Kidney (tissue), 22 donors: Measurements from ENCODE around the gene CTRL. TPM values are rescaled to one million over a fixed set of nuclear protein-coding genes. Genes with fewer than 3 reads are reported as not detected.

Source experiments
- DNase-seq, 5 donors: peaks; one replicate each; pipeline ENCODE4 v3.0.0-alpha.2; 2013 to 2020
- FAIRE-seq: peaks from 2 replicates; lab custom pipeline; 2012; peaks lifted over from hg19 to GRCh38; lab: Jason Lieb, UNC
- H3K27ac ChIP-seq, 2 donors: one replicate each; pipeline ENCODE4 v1.7.0; 2013; ENCODE audit warnings: low read depth in 2 of 2, low read length in 2 of 2, inconsistent platforms in 1 of 2
- H3K27me3 ChIP-seq: one replicate; pipeline ENCODE4 v1.7.1; 2013; ENCODE audit warnings: low read length, inconsistent platforms; ENCODE audit not compliant: control insufficient read depth, insufficient read depth
- H3K36me3 ChIP-seq, 3 donors: one replicate each; pipeline versions ENCODE4 v1.7.0 to v1.7.1; 2013; ENCODE audit warnings: low read length in 3 of 3, control low read depth in 1 of 3, inconsistent platforms in 1 of 3; ENCODE audit not compliant: insufficient read depth in 3 of 3, control insufficient read depth in 2 of 3
- H3K4me1 ChIP-seq, 3 donors: one replicate each; pipeline versions ENCODE4 v1.7.0 to v1.7.1; 2013; ENCODE audit warnings: low read length in 3 of 3, inconsistent platforms in 1 of 3, low read depth in 1 of 3; ENCODE audit not compliant: control insufficient read depth in 2 of 3, insufficient read depth in 2 of 3
- H3K4me3 ChIP-seq, 3 donors: one replicate each; pipeline versions ENCODE4 v1.7.0 to v1.8.1; 2013; ENCODE audit warnings: low read length in 3 of 3, control low read depth in 1 of 3, inconsistent platforms in 1 of 3
- H3K9ac ChIP-seq, 3 donors: one replicate each; pipeline versions ENCODE4 v1.7.0 to v1.7.1; 2013; ENCODE audit warnings: low read length in 3 of 3, control low read depth in 1 of 3, inconsistent platforms in 1 of 3
- H3K9me3 ChIP-seq, 3 donors: one replicate each; pipeline versions ENCODE4 v1.7.0 to v1.7.1; 2013; ENCODE audit warnings: low read length in 3 of 3, control low read depth in 1 of 3, inconsistent platforms in 1 of 3; ENCODE audit not compliant: control insufficient read depth in 2 of 3, insufficient read depth in 1 of 3
- intact Hi-C: fragments of 100-400 bp; cut with DNase I; formaldehyde crosslinking; loops from one replicate; pipeline ENCODE4 v1.11.1; 2022
- long read RNA-seq, 10 donors: library from polyadenylated mRNA in 1 of 10; unstranded in 1 of 10; transcript quantifications; one replicate each; pipeline ENCODE4 v2.0.0 and lab custom pipeline, GENCODE V29; 2021 to 2026
- polyA plus RNA-seq: library from polyadenylated mRNA; stranded (reverse); fragments of 350-450 nt; fragmentation: Illumina TruSeq; extraction: RNeasy Lipid Tissue Mini Kit (QIAGEN cat#74804); gene quantifications from one replicate; pipeline ENCODE4 v1.2.3, GENCODE V29; 2014; ENCODE audit warnings: low read depth, low replicate concordance; ENCODE audit not compliant: insufficient read depth
- total RNA-seq: library from RNA; stranded (reverse); fragmentation: NEBNext Ultra II Directional; extraction: Animal tissue kit (Norgen Biotek cat#: 25700); gene quantifications from one replicate; pipeline ENCODE4 v1.2.1, GENCODE V29; 2021
- TF ChIP-seq, protein P1 (sequence below): IDR thresholded peaks from 3 replicates; pipeline ENCODE4 v1.5.1; 2012; ENCODE audit warnings: mild to moderate bottlenecking, moderate library complexity, borderline replicate concordance; ENCODE audit not compliant: insufficient read depth; ENCODE audit errors: extremely low read depth
- donor health status: control.
- donor health status: control.
- donor health status: control.
- donor health status: control.
- donor health status: control.
- donor health status: DM: yes; HTN: yes; CAD: no.
- donor health status: Normal renal cell carcinoma (clear cell type).

CTRL gene
- total RNA-seq = 0.69 TPM
- polyA plus RNA-seq = not detected
- long read RNA-seq, donor 1 = 0 reads
- long read RNA-seq, donor 2 = 0 reads
- long read RNA-seq, donor 3 = 0 reads
- long read RNA-seq, donor 4 = 0 reads
- long read RNA-seq, donor 5 = 0 reads
- long read RNA-seq, donor 6, partial matches to known transcripts = 8 of 8 reads
- long read RNA-seq, donor 6, other reads (novel, unspliced or antisense) = 0 of 8 reads
- long read RNA-seq, donor 7, partial matches to known transcripts = 0 of 2 reads
- long read RNA-seq, donor 7, other reads (novel, unspliced or antisense) = 2 of 2 reads
- long read RNA-seq, donor 8 = 0 reads
- long read RNA-seq, donor 9 = 0 reads
- long read RNA-seq, donor 10 = 0 reads

DNA sequence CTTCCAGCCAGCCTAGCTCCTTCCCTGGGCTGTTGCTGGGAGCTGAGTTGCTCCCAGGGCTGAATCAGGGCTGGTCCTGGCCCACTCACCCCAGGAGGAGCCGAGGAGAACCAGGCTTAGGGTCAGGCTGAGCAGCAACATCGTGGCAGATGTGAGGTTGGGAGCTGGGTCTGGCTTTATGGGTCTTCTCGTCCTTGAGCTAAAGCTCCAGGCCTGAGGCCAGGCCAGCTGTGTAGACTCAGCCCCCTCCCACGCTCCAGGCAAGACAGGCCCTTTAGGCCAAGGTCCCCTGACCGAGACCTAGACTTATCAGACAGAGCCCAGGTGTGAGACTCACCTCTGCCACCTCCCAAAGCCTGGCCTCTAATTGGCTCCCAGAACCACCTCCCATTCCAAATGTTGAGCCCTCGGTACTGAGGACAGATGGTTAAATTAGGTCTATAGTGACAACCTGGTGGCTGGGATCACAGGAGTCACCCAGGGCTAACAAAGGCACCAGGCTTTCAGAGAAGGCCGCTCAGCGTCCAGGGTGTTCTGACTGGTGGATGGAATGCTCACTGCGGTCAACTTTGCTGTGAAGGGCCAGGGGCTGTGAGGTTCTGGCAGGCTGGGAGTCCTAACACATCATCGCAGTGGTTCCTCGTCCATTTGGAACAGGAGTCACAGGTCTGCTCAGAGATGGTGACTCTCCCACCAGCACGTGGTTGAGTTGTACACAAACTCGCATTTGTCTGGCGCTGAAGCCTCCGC, at the start of gene CTRL:
CTRL (minus strand) TSS at position 151 of the 750 bp plus-strand sequence; CDS start at position 141, 10 bp downstream.
- H3K36me3 ChIP-seq = peaks cover 0 to 11% (median 2%) of the 10 kb centered on the region in 3 donors

DNA sequence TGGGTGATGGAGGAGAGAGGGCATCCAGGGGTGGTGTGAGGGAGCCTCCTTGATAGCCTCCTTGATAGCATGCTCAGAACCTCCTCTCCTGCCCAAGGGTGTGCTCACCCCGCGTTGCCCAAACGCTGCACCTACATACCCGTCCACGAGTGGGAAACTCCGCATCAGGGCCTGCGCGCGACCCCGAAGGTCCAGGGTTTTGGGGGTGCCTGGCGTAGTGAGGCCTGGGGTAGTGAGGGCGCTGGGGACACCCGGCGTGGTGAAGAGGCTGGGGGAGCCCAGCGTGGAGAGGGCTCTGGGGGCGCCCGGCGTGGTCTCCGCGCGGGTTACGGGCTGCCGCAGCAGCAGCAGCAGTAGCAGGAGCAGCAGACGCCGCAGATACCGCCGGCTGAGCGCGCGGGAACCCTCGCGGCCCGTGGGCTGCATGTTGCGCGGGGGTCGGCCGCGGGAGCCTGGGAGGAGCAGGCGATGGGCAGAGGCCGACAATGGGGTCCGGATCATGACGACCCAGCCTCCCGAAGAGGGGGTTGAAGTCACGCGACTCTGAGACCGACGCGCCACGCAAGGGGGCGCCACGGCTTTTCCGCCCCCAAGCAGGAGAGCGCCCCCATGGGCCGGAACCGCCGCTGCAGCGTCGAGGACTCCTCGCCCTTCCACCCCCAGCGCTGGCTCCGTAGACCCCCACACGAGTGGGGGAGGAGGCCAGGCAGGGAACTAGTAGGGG, 48.5 kb upstream of the CTRL start, which contains the start of gene DPEP3:
DPEP3 (minus strand) TSS at position 545 of the 724 bp plus-strand sequence; CDS start at position 426, 119 bp downstream.
- no peak within 1 kb of the TSS for H3K9ac ChIP-seq
- no peak within 1 kb of the TSS for H3K27ac ChIP-seq
- intact Hi-C loops = no loop called here
- no peak within 1 kb of the TSS for H3K4me3 ChIP-seq
- FAIRE-seq (no peak), DNase-seq (no peak)
- H3K27me3 ChIP-seq = no peaks in the 10 kb centered on the region
- H3K4me1 ChIP-seq = no peaks in the 10 kb centered on the region
- no peaks in the 10 kb centered on the region for H3K9me3 ChIP-seq
- TF ChIP-seq, protein P1, sequence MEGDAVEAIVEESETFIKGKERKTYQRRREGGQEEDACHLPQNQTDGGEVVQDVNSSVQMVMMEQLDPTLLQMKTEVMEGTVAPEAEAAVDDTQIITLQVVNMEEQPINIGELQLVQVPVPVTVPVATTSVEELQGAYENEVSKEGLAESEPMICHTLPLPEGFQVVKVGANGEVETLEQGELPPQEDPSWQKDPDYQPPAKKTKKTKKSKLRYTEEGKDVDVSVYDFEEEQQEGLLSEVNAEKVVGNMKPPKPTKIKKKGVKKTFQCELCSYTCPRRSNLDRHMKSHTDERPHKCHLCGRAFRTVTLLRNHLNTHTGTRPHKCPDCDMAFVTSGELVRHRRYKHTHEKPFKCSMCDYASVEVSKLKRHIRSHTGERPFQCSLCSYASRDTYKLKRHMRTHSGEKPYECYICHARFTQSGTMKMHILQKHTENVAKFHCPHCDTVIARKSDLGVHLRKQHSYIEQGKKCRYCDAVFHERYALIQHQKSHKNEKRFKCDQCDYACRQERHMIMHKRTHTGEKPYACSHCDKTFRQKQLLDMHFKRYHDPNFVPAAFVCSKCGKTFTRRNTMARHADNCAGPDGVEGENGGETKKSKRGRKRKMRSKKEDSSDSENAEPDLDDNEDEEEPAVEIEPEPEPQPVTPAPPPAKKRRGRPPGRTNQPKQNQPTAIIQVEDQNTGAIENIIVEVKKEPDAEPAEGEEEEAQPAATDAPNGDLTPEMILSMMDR = no peak
- H3K36me3 ChIP-seq = no peaks in the 10 kb centered on the region

More for the DNA sequence above, at the start of gene CTRL:
- H3K27me3 ChIP-seq = no peaks in the 10 kb centered on the region
- H3K9me3 ChIP-seq = no peaks in the 10 kb centered on the region
- TF ChIP-seq, protein P1 = no peak
- H3K27ac ChIP-seq = no peak within 1 kb of the TSS
- FAIRE-seq (no peak), DNase-seq (no peak)
- intact Hi-C loops = no loop called here
- peaks cover 0 to 12% (median 7%) of the 10 kb centered on the region in 3 donors for H3K4me1 ChIP-seq
- no peak within 1 kb of the TSS for H3K9ac ChIP-seq
- no peak within 1 kb of the TSS for H3K4me3 ChIP-seq

DNA sequence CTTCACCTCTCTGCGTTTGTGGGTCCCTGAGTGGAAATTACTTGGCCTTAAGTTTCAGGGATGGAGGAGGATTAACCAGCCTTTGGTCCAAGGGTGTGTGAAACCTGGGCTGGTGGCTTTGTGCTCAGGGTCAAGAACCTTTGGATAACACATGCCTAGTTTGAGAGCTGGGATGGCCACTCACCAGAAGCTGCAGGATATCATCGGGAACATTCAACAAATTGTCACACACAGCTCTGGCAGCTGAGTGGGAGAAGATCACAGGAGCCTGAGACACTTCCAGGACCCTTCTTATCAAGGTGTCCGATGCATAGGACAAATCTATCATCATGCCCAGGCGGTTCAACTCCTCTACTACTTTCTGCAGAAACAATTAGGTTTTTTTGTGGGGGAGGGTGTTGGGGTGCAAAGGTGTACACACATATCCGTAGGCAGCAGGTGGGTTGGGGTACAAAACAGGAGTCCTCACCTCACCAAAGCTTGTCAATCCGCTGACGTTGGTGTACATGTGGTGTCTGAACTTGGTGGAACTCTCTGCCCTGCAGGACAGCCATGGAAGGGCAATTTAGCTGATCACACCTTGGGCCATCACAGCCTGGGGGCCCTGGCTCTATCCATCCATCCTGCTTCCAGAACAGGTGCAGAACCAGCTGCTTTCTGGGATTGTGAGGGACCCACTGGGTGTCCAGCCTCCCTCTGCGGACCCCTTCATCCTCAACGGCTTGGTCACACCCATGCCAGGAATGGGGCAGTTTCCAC, 46.0 kb upstream of the CTRL start:
- H3K4me1 ChIP-seq = no peaks in the 10 kb centered on the region
- TF ChIP-seq, protein P1 = no peak
- intact Hi-C loops = no loop called here
- H3K9ac ChIP-seq = no peak overlapping the region
- FAIRE-seq (no peak), DNase-seq (no peak)
- no peaks in the 10 kb centered on the region for H3K36me3 ChIP-seq
- no peaks in the 10 kb centered on the region for H3K27me3 ChIP-seq
- no peaks in the 10 kb centered on the region for H3K9me3 ChIP-seq
- H3K27ac ChIP-seq = no peak overlapping the region
- no peak overlapping the region for H3K4me3 ChIP-seq
